ENCODE results near the gene TFAP2D.

TFAP2D gene

GRCh38 chr6:50713226-50713625, at the start of gene TFAP2D:
TFAP2D (plus strand) TSS chr6:50713526; CDS start chr6:50714056, 530 bp downstream.
- no peak for DNase-seq

- no peak for DNase-seq
These were observed 49.5 kb upstream of the TFAP2D start for GRCh38 chr6:50663806-50664205.

GRCh38 chr6:50666089-50666488, 47.2 kb upstream of the TFAP2D start:
- no peak for DNase-seq

- no peak for DNase-seq
These were observed 32.0 kb upstream of the TFAP2D start for GRCh38 chr6:50681213-50681824.

- no peak for DNase-seq
These were observed 24.1 kb upstream of the TFAP2D start for GRCh38 chr6:50689210-50689609.

GRCh38 chr6:50691814-50692495, 21.4 kb upstream of the TFAP2D start:
- no peak for DNase-seq

GRCh38 chr6:50698546-50698945, 14.8 kb upstream of the TFAP2D start:
- no peak for DNase-seq

- DNase-seq, result no peak
These were observed 14.1 kb upstream of the TFAP2D start for GRCh38 chr6:50699051-50699775.

GRCh38 chr6:50706575-50706974, 6.8 kb upstream of the TFAP2D start:
- no peak for DNase-seq

- no peak for DNase-seq
These were observed 6.1 kb upstream of the TFAP2D start for GRCh38 chr6:50707191-50707590.

GRCh38 chr6:50707652-50708300, 5.5 kb upstream of the TFAP2D start:
- DNase-seq, result no peak

- DNase-seq, result no peak
These were observed 4.5 kb upstream of the TFAP2D start for GRCh38 chr6:50708664-50709365.

GRCh38 chr6:50709366-50709734, 4.0 kb upstream of the TFAP2D start:
- no peak for DNase-seq

GRCh38 chr6:50711686-50712085, 1.6 kb upstream of the TFAP2D start:
- DNase-seq, result no peak

GRCh38 chr6:50712291-50712690, 1.0 kb upstream of the TFAP2D start:
- no peak for DNase-seq

GRCh38 chr6:50713977-50714486, 706 bp downstream of the TFAP2D start:
- DNase-seq, result no peak

GRCh38 chr6:50714487-50715379, 1.4 kb downstream of the TFAP2D start:
- no peak for DNase-seq

GRCh38 chr6:50716899-50717509, 3.7 kb downstream of the TFAP2D start:
- DNase-seq, result no peak

- no peak for DNase-seq
These were observed 4.6 kb downstream of the TFAP2D start for GRCh38 chr6:50717734-50718457.

- no peak for DNase-seq
These were observed 5.2 kb downstream of the TFAP2D start for GRCh38 chr6:50718566-50718965.

GRCh38 chr6:50720623-50721022, 7.3 kb downstream of the TFAP2D start:
- DNase-seq, result no peak

All from NCI-H187 (cell line).